SK-N-SH treated with all-trans-retinoic acid at 6 μM for 48 hours (cell line): ENCODE data around the gene GJA4.

Experiments used
- ATAC-seq: fragments of 200-7000 bp; cut with Tn5 transposase; 3 replicates; pipeline ENCODE4 v1.9.1; 2020; ENCODE audit warnings: mild to moderate bottlenecking, moderate library complexity
- ARNTL ChIP-seq: fragments of 450-650 bp; formaldehyde crosslinking; IDR thresholded peaks from 2 replicates; pipeline ENCODE4 v1.5.0; 2020; ENCODE audit warnings: low read depth, mild to moderate bottlenecking, moderate library complexity, borderline replicate concordance
- BACH2 ChIP-seq: fragments of 250-450 bp; sonication (Bioruptor Pico); IDR thresholded peaks from 2 replicates; pipeline ENCODE4 v1.9.0; 2021; ENCODE audit warnings: mild to moderate bottlenecking, borderline replicate concordance
- CREB5 ChIP-seq: fragments of 250-450 bp; sonication (Bioruptor Pico); IDR thresholded peaks from 2 replicates; pipeline ENCODE4 v1.5.1; 2020; ENCODE audit warnings: low read depth, mild to moderate bottlenecking, moderate library complexity
- CSDC2 ChIP-seq: fragments of 250-450 bp; sonication (Bioruptor Pico); IDR thresholded peaks from 2 replicates; pipeline ENCODE4 v1.5.0; 2020; ENCODE audit warnings: mild to moderate bottlenecking, moderate library complexity
- CSRNP3 ChIP-seq: fragments of 250-450 bp; sonication (Bioruptor Pico); IDR thresholded peaks from 2 replicates; pipeline ENCODE4 v1.5.1; 2021; ENCODE audit warnings: mild to moderate bottlenecking, moderate library complexity
- ESRRG ChIP-seq: fragments of 250-450 bp; sonication (Bioruptor Pico); IDR thresholded peaks from 2 replicates; pipeline ENCODE4 v1.6.1; 2021; ENCODE audit warnings: mild to moderate bottlenecking
- ISL1 ChIP-seq: fragments of 250-450 bp; sonication (Bioruptor Pico); IDR thresholded peaks from 2 replicates; pipeline ENCODE4 v2.1.2; 2022; ENCODE audit warnings: mild to moderate bottlenecking, moderate library complexity
- OSR1 ChIP-seq: fragments of 250-450 bp; sonication (Bioruptor Pico); IDR thresholded peaks from 2 replicates; pipeline ENCODE4 v1.8.0; 2022; ENCODE audit warnings: moderate library complexity, mild to moderate bottlenecking, inconsistent platforms
- POU6F1 ChIP-seq: fragments of 250-450 bp; sonication (Bioruptor Pico); IDR thresholded peaks from 2 replicates; pipeline ENCODE4 v1.8.0; 2021; ENCODE audit warnings: low read depth, mild to moderate bottlenecking, moderate library complexity, borderline replicate concordance
- PPARA ChIP-seq: fragments of 250-450 bp; sonication (Bioruptor Pico); IDR thresholded peaks from 2 replicates; pipeline ENCODE4 v1.5.0; 2020; ENCODE audit warnings: mild to moderate bottlenecking, borderline replicate concordance
- RARB ChIP-seq: fragments of 250-450 bp; sonication (Bioruptor Pico); IDR thresholded peaks from 2 replicates; pipeline ENCODE4 v1.8.0; 2021; ENCODE audit warnings: mild to moderate bottlenecking, moderate library complexity
- SNAI2 ChIP-seq: fragments of 250-450 bp; sonication (Bioruptor Pico); IDR thresholded peaks from 2 replicates; pipeline ENCODE4 v1.5.0; 2020; ENCODE audit warnings: mild to moderate bottlenecking, moderate library complexity
- TCF4 ChIP-seq: fragments of 250-450 bp; sonication (Bioruptor Pico); IDR thresholded peaks from 2 replicates; pipeline ENCODE4 v1.8.0; 2021; ENCODE audit warnings: mild to moderate bottlenecking, moderate library complexity, borderline replicate concordance
- TOX ChIP-seq: fragments of 250-450 bp; sonication (Bioruptor Pico); IDR thresholded peaks from 2 replicates; pipeline ENCODE4 v1.8.0; 2021; ENCODE audit warnings: mild to moderate bottlenecking, moderate library complexity, borderline replicate concordance
- ZC3H10 ChIP-seq: fragments of 250-450 bp; sonication (Bioruptor Pico); IDR thresholded peaks from 2 replicates; pipeline ENCODE4 v1.5.1; 2021; ENCODE audit warnings: mild to moderate bottlenecking, moderate library complexity
- ZFP3 ChIP-seq: fragments of 250-450 bp; sonication (Bioruptor Pico); IDR thresholded peaks from 2 replicates; pipeline ENCODE4 v1.5.0; 2020; ENCODE audit warnings: mild to moderate bottlenecking, moderate library complexity
- ZFP30 ChIP-seq: fragments of 450-650 bp; formaldehyde crosslinking; IDR thresholded peaks from 2 replicates; pipeline ENCODE4 v1.5.0; 2022; ENCODE audit warnings: mild to moderate bottlenecking, moderate library complexity
- ZNF70 ChIP-seq: fragments of 450-650 bp; formaldehyde crosslinking; IDR thresholded peaks from 2 replicates; pipeline ENCODE4 v1.5.0; 2020; ENCODE audit warnings: mild to moderate bottlenecking, moderate library complexity
- ZNF8 ChIP-seq: fragments of 450-650 bp; formaldehyde crosslinking; IDR thresholded peaks from 2 replicates; pipeline ENCODE4 v1.5.0; 2020; ENCODE audit warnings: mild to moderate bottlenecking, moderate library complexity
- TF ChIP-seq, protein P1 (sequence below): fragments of 250-450 bp; sonication (Bioruptor Pico); IDR thresholded peaks from 2 replicates; pipeline ENCODE4 v1.8.0; 2020; ENCODE audit warnings: mild to moderate bottlenecking, moderate library complexity, borderline replicate concordance

The GJA4 gene

DNA sequence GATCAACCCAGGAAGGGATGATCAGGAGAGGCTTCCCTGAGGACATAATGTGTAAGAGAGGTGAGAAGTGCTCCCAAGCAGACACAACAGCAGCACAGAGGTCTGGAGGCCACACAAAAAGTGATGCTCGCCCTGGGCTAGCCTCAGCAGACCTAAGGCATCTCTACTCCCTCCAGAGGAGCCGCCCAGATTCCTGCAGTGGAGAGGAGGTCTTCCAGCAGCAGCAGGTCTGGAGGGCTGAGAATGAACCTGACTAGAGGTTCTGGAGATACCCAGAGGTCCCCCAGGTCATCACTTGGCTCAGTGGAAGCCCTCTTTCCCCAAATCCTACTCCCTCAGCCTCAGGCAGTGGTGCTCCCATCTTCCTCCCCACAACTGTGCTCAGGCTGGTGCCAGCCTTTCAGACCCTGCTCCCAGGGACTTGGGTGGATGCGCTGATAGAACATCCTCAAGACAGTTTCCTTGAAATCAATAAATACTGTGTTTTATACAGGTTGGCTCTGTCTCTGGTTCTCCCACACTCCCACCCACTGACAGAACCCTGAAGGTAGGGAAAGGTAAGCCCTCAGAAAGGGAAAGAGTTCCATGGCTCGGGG is 6.8 kb upstream of the GJA4 start:
- TF ChIP-seq RARB (CRISPR knock-in tag) (no peak), TCF4 (CRISPR knock-in tag) (no peak), CREB5 (CRISPR knock-in tag) (no peak), ZFP3 (CRISPR knock-in tag) (no peak), BACH2 (no peak), ARNTL (CRISPR knock-in tag) (no peak), SNAI2 (no peak), ESRRG (CRISPR knock-in tag) (no peak), ISL1 (no peak), POU6F1 (CRISPR knock-in tag) (no peak), OSR1 (no peak), ZNF8 (CRISPR knock-in tag) (no peak), CSRNP3 (CRISPR knock-in tag) (no peak)
- peak; percentile 27 for ATAC-seq

GRCh38 chr1:34786521-34787325 is 6.1 kb upstream of the GJA4 start:
- TF ChIP-seq CSDC2 (CRISPR knock-in tag) (no peak), RARB (CRISPR knock-in tag) (no peak), ZNF70 (no peak), SNAI2 (no peak), BACH2 (no peak), OSR1 (no peak), ISL1 (no peak), ZFP30 (CRISPR knock-in tag) (no peak), ZC3H10 (CRISPR knock-in tag) (no peak), TOX (CRISPR knock-in tag) (no peak), ZFP3 (CRISPR knock-in tag) (no peak), POU6F1 (CRISPR knock-in tag) (no peak), ZNF8 (CRISPR knock-in tag) (no peak), CREB5 (CRISPR knock-in tag) (no peak)
- ATAC-seq, result peak; percentile 93

- no peak for ATAC-seq
- no peak for TF ChIP-seq ZFP3 (CRISPR knock-in tag)
- TF ChIP-seq ZC3H10 (CRISPR knock-in tag), result no peak
- TF ChIP-seq ZNF70, result no peak
- TF ChIP-seq, protein P1, sequence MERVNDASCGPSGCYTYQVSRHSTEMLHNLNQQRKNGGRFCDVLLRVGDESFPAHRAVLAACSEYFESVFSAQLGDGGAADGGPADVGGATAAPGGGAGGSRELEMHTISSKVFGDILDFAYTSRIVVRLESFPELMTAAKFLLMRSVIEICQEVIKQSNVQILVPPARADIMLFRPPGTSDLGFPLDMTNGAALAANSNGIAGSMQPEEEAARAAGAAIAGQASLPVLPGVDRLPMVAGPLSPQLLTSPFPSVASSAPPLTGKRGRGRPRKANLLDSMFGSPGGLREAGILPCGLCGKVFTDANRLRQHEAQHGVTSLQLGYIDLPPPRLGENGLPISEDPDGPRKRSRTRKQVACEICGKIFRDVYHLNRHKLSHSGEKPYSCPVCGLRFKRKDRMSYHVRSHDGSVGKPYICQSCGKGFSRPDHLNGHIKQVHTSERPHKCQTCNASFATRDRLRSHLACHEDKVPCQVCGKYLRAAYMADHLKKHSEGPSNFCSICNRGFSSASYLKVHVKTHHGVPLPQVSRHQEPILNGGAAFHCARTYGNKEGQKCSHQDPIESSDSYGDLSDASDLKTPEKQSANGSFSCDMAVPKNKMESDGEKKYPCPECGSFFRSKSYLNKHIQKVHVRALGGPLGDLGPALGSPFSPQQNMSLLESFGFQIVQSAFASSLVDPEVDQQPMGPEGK (CRISPR knock-in tag), result no peak
- TF ChIP-seq BACH2, result no peak
- no peak for TF ChIP-seq POU6F1 (CRISPR knock-in tag)
- no peak for TF ChIP-seq OSR1
- TF ChIP-seq TOX (CRISPR knock-in tag), result no peak
- TF ChIP-seq PPARA (CRISPR knock-in tag), result no peak
- no peak for TF ChIP-seq SNAI2
Observed at GRCh38 chr1:34787461-34788420, 5.1 kb upstream of the GJA4 start.
